Liver (tissue), 9 donors: Measurements from ENCODE around the gene TRIOBP. TPM values are rescaled to one million over a fixed set of nuclear protein-coding genes. Genes with fewer than 3 reads are reported as not detected.

Experiments
- DNase-seq: peaks from one replicate; pipeline ENCODE4 v3.0.0-alpha.2; 2017; ENCODE audit warnings: low spot score
- H3K27ac ChIP-seq, 2 donors: one replicate each; pipeline ENCODE4 v1.7.0; 2013; ENCODE audit warnings: inconsistent platforms in 2 of 2, low read length in 2 of 2, control low read depth in 1 of 2, low read depth in 1 of 2, mild to moderate bottlenecking in 1 of 2
- H3K27me3 ChIP-seq, 4 donors: one replicate each; pipeline versions ENCODE4 v1.6.1 to v1.7.0; 2013; ENCODE audit warnings: low read length in 3 of 4, inconsistent platforms in 1 of 4, mild to moderate bottlenecking in 1 of 4, moderate library complexity in 1 of 4; ENCODE audit not compliant: control insufficient read depth in 4 of 4, insufficient read depth in 4 of 4
- H3K36me3 ChIP-seq, 4 donors: one replicate each; pipeline versions ENCODE4 v1.6.1 to v1.7.0; 2013; ENCODE audit warnings: low read length in 3 of 4, mild to moderate bottlenecking in 3 of 4, low read depth in 1 of 4, moderate library complexity in 1 of 4; ENCODE audit not compliant: control insufficient read depth in 4 of 4, insufficient read depth in 3 of 4
- H3K4me1 ChIP-seq, 4 donors: one replicate each; pipeline versions ENCODE4 v1.6.1 to v1.7.0; 2013; ENCODE audit warnings: low read length in 3 of 4, mild to moderate bottlenecking in 3 of 4, moderate library complexity in 1 of 4; ENCODE audit not compliant: control insufficient read depth in 4 of 4, insufficient read depth in 4 of 4
- H3K4me3 ChIP-seq, 3 donors: one replicate each; pipeline versions ENCODE4 v1.6.1 to v1.7.0; 2013; ENCODE audit warnings: low read length in 3 of 3, control low read depth in 1 of 3, low read depth in 1 of 3, mild to moderate bottlenecking in 1 of 3
- H3K9ac ChIP-seq, 2 donors: one replicate each; pipeline ENCODE4 v1.7.0; 2013; ENCODE audit warnings: low read length in 2 of 2, mild to moderate bottlenecking in 2 of 2, moderate library complexity in 2 of 2, control low read depth in 1 of 2, low read depth in 1 of 2
- H3K9me3 ChIP-seq, 4 donors: one replicate each; pipeline versions ENCODE4 v1.6.1 to v1.7.0; 2013; ENCODE audit warnings: low read length in 3 of 4; ENCODE audit not compliant: control insufficient read depth in 4 of 4
- ATF3 ChIP-seq: IDR thresholded peaks from 2 replicates; pipeline ENCODE4 v1.6.1; 2016; ENCODE audit warnings: antibody characterized with exemption
- CTCF ChIP-seq: fragments of 150-350 bp; IDR thresholded peaks from 2 replicates; pipeline ENCODE4 v1.5.1; 2017; ENCODE audit warnings: improper control_type of control experiment, low read depth, low read length; ENCODE audit not compliant: missing input control
- EGR1 ChIP-seq, 2 donors: IDR thresholded peaks; 2 replicates each; pipeline ENCODE4 v1.6.1; 2016 to 2018; ENCODE audit warnings: antibody characterized with exemption in 2 of 2, low read depth in 2 of 2
- FOXA1 ChIP-seq: IDR thresholded peaks from 2 replicates; pipeline ENCODE4 v1.6.1; 2016; ENCODE audit warnings: antibody characterized with exemption
- FOXA2 ChIP-seq: IDR thresholded peaks from 2 replicates; pipeline ENCODE4 v1.6.1; 2016; ENCODE audit warnings: antibody characterized with exemption
- GABPA ChIP-seq, 2 donors: IDR thresholded peaks in 1 of 2; conservative IDR thresholded peaks in 1 of 2; 2 replicates each; pipeline ENCODE4 v1.6.1; 2016; ENCODE audit warnings: antibody characterized with exemption in 2 of 2, mild to moderate bottlenecking in 1 of 2, moderate library complexity in 1 of 2
- HNF4A ChIP-seq, 2 donors: conservative IDR thresholded peaks; 2 replicates each; pipeline ENCODE4 v1.6.1; 2016; ENCODE audit warnings: antibody characterized with exemption in 2 of 2, mild to moderate bottlenecking in 2 of 2
- HNF4G ChIP-seq: IDR thresholded peaks from 2 replicates; pipeline ENCODE4 v1.6.1; 2016; ENCODE audit warnings: antibody characterized with exemption
- JUND ChIP-seq, 2 donors: IDR thresholded peaks; 2 replicates each; pipeline ENCODE4 v1.6.1; 2016; ENCODE audit warnings: antibody characterized with exemption in 2 of 2
- MAX ChIP-seq: IDR thresholded peaks from 2 replicates; pipeline ENCODE4 v1.6.1; 2016; ENCODE audit warnings: antibody characterized with exemption
- NR2F2 ChIP-seq: IDR thresholded peaks from 2 replicates; pipeline ENCODE4 v1.6.1; 2016; ENCODE audit warnings: antibody characterized with exemption
- RAD21 ChIP-seq, 2 donors: IDR thresholded peaks; 2 replicates each; pipeline ENCODE4 v1.6.1; 2016; ENCODE audit warnings: antibody characterized with exemption in 2 of 2, mild to moderate bottlenecking in 2 of 2
- RXRA ChIP-seq, 2 donors: IDR thresholded peaks; 2 replicates each; pipeline ENCODE4 v1.6.1; 2017 to 2018; ENCODE audit warnings: antibody characterized with exemption in 2 of 2, mild to moderate bottlenecking in 1 of 2
- SP1 ChIP-seq: IDR thresholded peaks from 2 replicates; pipeline ENCODE4 v1.6.1; 2018; ENCODE audit warnings: antibody characterized with exemption, mild to moderate bottlenecking
- TAF1 ChIP-seq: conservative IDR thresholded peaks from 2 replicates; pipeline ENCODE4 v1.6.1; 2016; ENCODE audit warnings: antibody characterized with exemption, mild to moderate bottlenecking
- YY1 ChIP-seq: IDR thresholded peaks from 2 replicates; pipeline ENCODE4 v1.6.1; 2016; ENCODE audit warnings: antibody characterized with exemption, mild to moderate bottlenecking
- WGBS: extraction: QIAGEN DNeasy Blood & Tissue Kit; methylation state at CpG from one replicate; pipeline ENCODE4 v1.1.7; 2013; 5-methylcytosine and 5-hydroxymethylcytosine counted together
- polyA plus RNA-seq, 2 donors: library from polyadenylated mRNA; stranded (reverse) in 1 of 2; unstranded in 1 of 2; fragments of 200-250 nt in 1 of 2; fragments of >200 nt in 1 of 2; fragmentation: Nextera tagmentation in 1 of 2; extraction: Ambion mirVana in 1 of 2; gene quantifications; one replicate each; pipeline versions ENCODE4 v1.2.1 to v1.2.3, GENCODE V29; 2013 to 2015
- total RNA-seq, 2 donors: library from RNA; depleted of rRNA; stranded (reverse); fragments of >200 nt; gene quantifications; one replicate each; pipeline ENCODE4 v1.2.3, GENCODE V29; 2014
- TF ChIP-seq, protein P1 (sequence below): IDR thresholded peaks from 2 replicates; pipeline ENCODE4 v1.6.1; 2016; ENCODE audit warnings: antibody characterized with exemption, mild to moderate bottlenecking
- TF ChIP-seq, protein P2 (sequence below): IDR thresholded peaks from 2 replicates; pipeline ENCODE4 v1.6.1; 2016; ENCODE audit warnings: antibody characterized with exemption
- donor health status: healthy.
- donor health status: healthy.
- donor health status: healthy.
- donor health status: healthy.
- donor health status: healthy.

TRIOBP gene
- total and polyA plus RNA-seq, 4 donors = 4.8 to 41.1 (median 21.6) TPM

DNA sequence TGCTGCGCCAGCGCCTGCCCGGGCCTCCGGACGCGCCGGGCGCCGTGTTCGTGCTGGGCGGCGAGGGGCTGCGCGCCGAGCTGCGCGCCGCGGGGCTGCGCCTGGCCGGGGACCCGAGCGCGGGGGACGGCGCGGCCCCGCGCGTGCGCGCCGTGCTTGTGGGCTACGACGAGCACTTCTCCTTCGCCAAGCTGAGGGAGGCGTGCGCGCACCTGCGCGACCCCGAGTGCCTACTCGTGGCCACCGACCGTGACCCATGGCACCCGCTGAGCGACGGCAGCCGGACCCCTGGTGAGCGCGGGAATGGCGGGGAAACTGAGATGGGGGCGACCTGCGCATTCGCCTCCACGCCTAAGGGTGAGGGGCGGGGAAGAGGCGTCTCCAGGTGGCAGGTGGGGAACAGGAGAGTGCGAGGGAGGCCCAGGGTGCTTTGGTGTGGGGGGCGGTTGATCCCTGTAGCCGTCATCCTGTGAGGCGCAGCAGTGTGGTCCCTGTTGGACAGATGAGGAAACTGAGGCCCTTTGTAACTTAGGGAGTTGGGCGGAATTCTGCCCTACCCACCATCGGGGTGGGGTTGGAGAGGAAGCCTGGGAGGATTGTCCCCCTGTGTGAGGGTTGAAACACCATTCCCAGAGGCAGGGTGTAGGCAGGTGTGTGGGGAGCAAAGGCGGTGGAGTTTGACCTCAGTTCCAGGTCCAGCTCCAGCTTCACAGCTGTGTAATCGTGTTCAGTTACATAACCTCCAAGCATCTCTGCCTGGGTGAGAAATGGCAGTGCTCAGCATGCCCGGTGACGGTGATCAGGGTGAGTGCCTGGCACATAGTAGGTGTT lies 37.6 kb upstream of the TRIOBP start:
- Histone ChIP-seq H3K9ac (peak overlapping the region; percentile 26 to 35), H3K27me3 (no peaks in the 10 kb centered on the region), H3K4me1 (peaks cover 8 to 50% (median 41%) of the 10 kb centered on the region in 4 donors), H3K27ac (peak overlapping the region; percentile 88 to 90), H3K4me3 (peak overlapping the region; percentile 41 to 88 (median 84)), H3K9me3 (no peaks in the 10 kb centered on the region), H3K36me3 (peaks cover 0 to 2% (median 0%) of the 10 kb centered on the region in 4 donors)
- TF ChIP-seq FOXA1 (peak; percentile 73), FOXA2 (peak; percentile 65), YY1 (peak; percentile 85), JUND (IDR thresholded peaks at IDR 0.05) (peak in 1 of 2 donors; percentile 59), RXRA (IDR thresholded peaks at IDR 0.05) (peak; percentile 86 to 91), HNF4G (peak; percentile 98), EGR1 (IDR thresholded peaks at IDR 0.05; ENCODE audit: low read depth in 2 of 2) (no peak), ATF3 (peak; percentile 63), CTCF (no peak), RAD21 (IDR thresholded peaks at IDR 0.05) (peak; percentile 39 to 42), SP1 (peak; percentile 94), NR2F2 (peak; percentile 73), TAF1 (no peak), MAX (peak; percentile 79), GABPA (IDR thresholded peaks at IDR 0.05 in 1 of 2, conservative IDR thresholded peaks at IDR 0.05 in 1 of 2) (peak in 1 of 2 donors; percentile 46), HNF4A (conservative IDR thresholded peaks at IDR 0.05) (peak; percentile 100)
- TF ChIP-seq, protein P1, sequence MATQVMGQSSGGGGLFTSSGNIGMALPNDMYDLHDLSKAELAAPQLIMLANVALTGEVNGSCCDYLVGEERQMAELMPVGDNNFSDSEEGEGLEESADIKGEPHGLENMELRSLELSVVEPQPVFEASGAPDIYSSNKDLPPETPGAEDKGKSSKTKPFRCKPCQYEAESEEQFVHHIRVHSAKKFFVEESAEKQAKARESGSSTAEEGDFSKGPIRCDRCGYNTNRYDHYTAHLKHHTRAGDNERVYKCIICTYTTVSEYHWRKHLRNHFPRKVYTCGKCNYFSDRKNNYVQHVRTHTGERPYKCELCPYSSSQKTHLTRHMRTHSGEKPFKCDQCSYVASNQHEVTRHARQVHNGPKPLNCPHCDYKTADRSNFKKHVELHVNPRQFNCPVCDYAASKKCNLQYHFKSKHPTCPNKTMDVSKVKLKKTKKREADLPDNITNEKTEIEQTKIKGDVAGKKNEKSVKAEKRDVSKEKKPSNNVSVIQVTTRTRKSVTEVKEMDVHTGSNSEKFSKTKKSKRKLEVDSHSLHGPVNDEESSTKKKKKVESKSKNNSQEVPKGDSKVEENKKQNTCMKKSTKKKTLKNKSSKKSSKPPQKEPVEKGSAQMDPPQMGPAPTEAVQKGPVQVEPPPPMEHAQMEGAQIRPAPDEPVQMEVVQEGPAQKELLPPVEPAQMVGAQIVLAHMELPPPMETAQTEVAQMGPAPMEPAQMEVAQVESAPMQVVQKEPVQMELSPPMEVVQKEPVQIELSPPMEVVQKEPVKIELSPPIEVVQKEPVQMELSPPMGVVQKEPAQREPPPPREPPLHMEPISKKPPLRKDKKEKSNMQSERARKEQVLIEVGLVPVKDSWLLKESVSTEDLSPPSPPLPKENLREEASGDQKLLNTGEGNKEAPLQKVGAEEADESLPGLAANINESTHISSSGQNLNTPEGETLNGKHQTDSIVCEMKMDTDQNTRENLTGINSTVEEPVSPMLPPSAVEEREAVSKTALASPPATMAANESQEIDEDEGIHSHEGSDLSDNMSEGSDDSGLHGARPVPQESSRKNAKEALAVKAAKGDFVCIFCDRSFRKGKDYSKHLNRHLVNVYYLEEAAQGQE = peak; percentile 37
- TF ChIP-seq, protein P2, sequence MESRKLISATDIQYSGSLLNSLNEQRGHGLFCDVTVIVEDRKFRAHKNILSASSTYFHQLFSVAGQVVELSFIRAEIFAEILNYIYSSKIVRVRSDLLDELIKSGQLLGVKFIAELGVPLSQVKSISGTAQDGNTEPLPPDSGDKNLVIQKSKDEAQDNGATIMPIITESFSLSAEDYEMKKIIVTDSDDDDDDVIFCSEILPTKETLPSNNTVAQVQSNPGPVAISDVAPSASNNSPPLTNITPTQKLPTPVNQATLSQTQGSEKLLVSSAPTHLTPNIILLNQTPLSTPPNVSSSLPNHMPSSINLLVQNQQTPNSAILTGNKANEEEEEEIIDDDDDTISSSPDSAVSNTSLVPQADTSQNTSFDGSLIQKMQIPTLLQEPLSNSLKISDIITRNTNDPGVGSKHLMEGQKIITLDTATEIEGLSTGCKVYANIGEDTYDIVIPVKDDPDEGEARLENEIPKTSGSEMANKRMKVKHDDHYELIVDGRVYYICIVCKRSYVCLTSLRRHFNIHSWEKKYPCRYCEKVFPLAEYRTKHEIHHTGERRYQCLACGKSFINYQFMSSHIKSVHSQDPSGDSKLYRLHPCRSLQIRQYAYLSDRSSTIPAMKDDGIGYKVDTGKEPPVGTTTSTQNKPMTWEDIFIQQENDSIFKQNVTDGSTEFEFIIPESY = peak; percentile 80
- WGBS = 2% methylated on average over 68 of the region's 68 CpGs
- peak; percentile 68 for DNase-seq
